Activated CD8-positive, alpha-beta memory T cell treated with anti-CD3 and anti-CD28 coated beads, Interleukin-2, amount 50 U/mL, for 4 hours (primary cell): Measurements from ENCODE around the gene FUOM.

Source experiments
- DNase-seq: peaks from one replicate; pipeline ENCODE4 v3.0.0-alpha.2; 2020

FUOM gene

GRCh38 chr10:133357285-133358161, at the start of gene FUOM:
Gene FUOM, minus strand, starts transcription at chr10:133358019. Its CDS starts 12 bp downstream, at chr10:133358007.
- DNase-seq, result peak; percentile 63

- DNase-seq, result no peak
Observed at GRCh38 chr10:133405844-133406527, 48.2 kb upstream of the FUOM start.

DNA sequence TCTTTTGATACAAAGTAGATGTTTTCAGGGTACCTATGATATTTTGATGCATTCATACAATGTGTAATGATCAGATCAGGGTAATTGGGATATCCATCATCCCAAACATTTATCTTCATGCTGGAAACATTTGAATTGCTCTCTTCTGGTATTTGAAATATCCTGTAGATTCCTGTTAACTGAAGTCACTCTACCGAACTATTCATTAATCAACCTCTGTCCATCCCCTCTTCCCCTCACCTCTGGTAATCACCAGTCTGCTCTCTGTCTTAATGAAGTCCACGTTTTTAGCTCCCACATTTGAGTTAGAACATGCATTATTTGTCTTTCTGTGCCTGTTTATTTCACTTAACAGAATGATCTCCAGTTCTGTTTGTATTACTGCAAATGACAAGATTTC, 47.5 kb upstream of the FUOM start:
- no peak for DNase-seq

GRCh38 chr10:133403784-133404183, 46.0 kb upstream of the FUOM start:
- no peak for DNase-seq

GRCh38 chr10:133403359-133403758, 45.5 kb upstream of the FUOM start:
- DNase-seq, result no peak

DNA sequence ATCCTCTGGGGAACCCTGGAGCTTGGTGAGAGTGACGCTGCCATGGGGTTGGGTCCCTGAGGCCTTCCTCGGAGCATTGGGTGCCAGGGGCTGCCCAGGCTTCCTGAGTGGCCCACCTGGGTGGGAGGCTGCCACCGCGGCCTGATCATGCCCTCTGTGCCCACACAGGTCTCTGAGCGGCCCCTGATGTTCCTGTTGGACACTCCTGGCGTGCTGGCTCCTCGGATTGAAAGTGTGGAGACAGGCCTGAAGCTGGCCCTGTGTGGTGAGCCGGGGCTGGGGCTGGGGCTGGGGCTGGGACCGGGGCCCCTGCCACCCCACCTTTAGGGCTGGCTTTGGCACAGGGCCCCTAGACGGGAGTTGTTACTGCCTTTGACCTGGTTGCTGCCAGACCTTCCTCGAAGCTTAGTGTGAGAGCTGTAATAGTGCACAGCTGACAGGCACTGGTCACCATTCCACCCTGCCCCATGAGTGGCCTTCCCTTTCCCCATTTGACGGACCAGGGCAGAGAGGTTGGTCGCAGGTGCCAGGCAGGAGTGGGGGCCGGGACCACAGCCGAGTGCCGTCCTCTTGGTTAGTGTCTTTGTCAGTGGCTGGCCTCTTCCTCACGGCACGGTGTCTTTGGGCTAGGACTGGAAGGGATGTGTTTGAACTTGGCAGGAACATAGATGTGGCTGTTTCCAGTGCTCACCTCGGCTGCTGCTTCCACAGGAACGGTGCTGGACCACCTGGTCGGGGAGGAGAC, 44.3 kb upstream of the FUOM start:
- DNase-seq, result no peak

DNA sequence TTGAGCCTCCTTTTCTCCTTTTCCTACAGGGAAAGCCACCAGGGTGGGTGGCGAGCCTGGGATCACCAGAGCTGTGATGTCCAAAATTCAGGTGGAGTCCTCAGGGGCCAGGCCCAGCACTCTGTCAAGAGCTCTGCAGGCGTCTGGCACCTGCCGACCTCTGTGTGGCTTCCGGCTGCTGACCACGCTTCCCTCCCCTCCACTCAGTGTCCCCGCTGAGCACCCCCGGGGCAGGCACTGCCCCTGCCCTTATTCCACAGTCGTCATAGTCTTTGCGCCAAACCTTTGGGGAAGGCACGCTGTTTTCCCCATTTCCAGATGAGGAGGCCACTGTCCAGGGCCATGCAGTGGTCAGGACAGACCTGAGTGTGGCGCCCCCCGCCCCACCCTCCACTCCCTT, 43.7 kb upstream of the FUOM start:
- DNase-seq, result no peak

GRCh38 chr10:133400624-133401424, 43.0 kb upstream of the FUOM start:
- DNase-seq, result no peak

DNA sequence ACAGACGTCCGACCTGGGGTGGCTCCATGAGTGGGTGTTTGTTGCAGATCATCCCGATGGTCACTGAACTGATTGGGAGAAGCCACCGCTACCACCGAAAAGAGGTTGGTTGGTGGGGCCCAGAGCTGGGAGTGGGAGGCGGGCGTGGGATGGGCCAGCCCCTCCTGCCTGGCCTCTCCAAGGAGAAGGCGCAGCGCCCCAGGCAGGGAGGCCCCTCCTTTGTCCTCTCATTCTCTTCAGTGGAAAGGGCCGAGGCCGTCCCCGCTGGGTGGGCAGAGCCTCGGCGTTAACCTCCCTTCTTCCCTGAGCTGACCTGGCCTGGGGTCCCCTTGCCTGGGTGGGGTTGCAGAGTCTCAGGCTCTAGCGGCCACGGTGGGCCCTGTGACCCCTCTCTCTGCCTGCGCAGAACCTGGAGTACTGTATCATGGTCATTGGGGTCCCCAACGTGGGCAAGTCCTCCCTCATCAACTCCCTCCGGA, 41.3 kb upstream of the FUOM start:
- no peak for DNase-seq

DNA sequence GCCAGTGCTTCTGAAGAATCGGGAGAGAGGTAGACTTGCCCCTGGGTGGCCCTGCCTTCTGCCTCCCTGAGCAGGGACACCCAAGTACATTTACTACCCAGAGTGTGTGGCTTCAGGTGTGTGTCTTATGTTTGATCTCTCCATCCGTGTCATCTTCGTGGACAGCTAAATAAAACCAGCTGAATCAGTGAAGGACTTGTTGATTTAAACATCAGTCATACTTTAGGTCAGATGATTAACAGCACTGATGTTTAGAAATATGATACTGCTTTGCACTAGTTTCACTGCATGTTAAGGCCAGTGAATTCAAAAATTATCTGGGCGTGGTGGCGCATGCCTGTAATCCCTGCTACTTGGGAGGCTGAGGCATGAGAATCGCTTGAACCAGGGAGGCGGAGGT, 40.1 kb upstream of the FUOM start:
- DNase-seq, result no peak

DNA sequence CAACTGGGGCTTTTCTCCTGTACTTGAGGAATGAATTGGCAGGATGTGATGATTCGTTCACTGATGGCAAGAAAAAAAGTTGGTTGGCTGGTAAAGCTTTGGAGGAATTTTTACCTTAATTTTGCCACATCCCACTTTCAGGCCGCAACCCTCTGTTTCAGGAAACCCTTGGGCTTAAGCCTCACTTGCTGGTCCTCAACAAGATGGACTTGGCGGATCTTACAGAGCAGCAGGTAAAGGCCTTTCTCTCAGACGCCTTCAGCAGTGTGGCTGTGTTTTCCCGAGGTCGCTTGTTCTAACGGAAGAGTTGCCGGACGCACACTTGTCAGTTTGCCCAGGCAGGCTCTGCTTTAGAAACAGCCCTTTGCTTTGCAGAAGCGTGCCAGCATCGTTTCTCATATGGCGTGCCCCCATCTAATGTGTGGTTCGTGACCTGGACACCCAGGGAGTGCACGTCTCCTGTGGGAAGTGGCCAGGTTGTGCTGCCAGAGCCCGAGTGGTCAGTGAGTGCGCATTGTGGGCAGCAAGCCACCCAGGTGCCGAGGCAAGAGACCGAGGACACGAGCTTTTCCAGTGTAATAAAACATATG, 38.3 kb upstream of the FUOM start:
- DNase-seq, result no peak

DNA sequence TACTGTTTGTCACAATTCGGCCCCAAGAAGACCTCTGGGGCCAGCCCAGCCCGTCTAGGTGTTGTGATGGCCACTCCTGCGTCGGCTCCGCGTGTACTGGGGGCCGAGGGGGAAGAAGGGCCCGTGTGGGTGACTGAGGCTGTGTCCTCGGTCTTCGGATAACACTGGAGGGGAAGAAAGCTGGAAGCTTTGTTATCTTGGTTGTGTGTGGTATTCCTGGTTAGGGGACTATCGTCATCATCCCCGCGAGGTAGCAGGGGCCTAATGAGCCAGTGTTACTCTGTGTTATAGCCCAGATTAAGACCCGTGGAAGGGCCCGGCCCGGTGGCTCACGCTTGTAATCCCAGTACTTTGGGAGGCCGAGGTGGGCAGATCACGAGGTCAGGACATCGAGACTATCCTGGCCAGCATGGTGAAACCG, 37.0 kb upstream of the FUOM start:
- DNase-seq, result no peak

GRCh38 chr10:133394064-133394663, 36.3 kb upstream of the FUOM start, which contains the start of gene MTG1:
Gene MTG1, plus strand, starts transcription at chr10:133394157. Its CDS starts 64 bp downstream, at chr10:133394221.
- peak; percentile 94 for DNase-seq

DNA sequence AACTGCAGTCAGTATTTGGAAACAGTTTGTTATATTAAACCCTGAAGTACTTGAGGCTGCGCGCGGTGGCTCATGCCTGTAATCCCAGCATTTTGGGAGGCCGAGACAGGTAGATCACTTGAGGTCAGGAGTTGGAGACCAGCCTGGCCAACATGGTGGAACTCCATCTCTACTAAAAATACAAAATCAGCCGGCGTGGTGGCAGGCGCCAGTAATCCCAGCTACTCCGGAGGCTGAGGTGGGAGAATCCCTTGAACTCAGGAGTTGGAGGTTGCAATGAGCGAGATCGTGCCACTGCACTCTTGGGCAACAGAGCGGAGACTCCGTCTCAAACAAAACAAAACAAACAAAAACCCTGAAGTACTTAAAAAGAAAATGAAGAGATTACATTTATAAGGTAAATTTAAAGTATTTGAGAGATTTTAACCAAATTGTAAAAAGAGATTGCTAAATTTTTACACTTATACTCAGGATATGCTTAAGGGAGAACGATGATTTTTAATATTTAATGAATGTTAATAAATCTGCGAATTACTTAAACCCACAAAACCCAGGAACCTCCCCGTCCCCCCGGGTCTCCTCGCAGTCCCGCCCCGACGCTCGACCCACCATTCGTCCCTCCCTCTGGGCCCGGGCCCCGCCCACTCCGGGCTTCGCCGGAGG, 35.7 kb upstream of the FUOM start:
- no peak for DNase-seq

- DNase-seq, result no peak
Observed at GRCh38 chr10:133391761-133392518, 34.1 kb upstream of the FUOM start.

DNA sequence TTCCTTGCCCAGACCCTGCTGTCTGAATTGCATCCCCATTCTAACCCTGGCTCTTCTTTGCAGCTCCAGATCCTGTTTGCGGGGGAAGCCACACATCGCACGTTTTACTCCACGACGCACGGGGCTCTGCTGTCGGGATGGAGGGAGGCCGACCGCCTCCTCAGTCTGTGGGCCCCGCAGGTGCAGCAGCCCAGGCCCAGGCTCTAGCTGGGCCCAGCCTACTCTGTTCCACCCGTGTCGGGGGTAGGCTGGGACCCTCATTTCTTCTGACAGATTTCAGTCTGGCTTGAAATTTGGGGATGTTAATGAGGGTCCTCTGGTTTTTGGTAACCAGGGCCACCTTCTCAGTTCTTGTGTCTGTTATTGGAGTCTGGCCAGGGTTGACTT, 33.4 kb upstream of the FUOM start:
- no peak for DNase-seq

- DNase-seq, result no peak
Observed at GRCh38 chr10:133390597-133391248, 32.9 kb upstream of the FUOM start.

DNA sequence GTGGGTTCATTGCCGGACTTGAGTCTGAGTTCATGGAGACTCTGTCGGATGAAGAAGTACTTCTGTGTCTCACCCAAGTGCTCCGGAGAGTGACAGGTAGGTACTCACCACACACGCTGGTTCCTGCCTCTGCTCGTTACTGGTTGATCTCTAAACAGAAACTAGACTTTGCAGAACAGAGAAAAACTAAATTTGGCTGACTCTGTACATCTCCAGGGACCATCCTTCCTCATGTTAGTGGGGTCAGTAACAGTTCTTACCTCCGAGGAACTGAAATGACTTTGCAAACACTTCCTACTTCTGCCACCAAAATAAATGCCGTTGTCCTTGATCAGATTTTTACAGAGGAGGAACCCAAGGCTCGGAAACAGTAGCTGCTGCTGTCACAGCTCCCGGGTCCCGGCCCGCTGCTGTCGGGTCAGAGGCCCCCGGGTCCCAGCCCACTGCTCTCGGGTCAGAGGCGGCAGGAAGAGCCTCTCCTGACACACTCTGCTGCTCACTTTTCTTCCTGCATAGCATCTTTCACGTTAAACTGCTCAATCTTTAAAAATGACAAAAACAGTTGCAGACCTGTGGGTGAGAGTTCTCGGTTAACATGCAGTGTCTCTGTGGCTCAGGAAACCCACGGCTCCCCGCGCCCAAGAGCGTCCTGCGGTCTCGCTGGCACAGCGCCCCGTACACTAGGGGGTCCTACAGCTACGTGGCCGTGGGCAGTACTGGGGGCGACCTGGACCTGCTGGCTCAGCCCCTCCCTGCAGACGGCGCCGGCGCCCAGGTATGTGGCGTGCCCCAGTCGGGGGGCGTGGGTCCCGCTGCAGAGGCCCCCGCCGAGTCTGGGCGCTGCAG, 31.4 kb upstream of the FUOM start:
- DNase-seq, result no peak
